Measurements from ENCODE around the gene CPT1B.
"Not testable (repeated sequence)": the region's sequence is repeated elsewhere in the genome, so short reads cannot be mapped to it uniquely, and the experiment has no call there.

The CPT1B gene

DNA sequence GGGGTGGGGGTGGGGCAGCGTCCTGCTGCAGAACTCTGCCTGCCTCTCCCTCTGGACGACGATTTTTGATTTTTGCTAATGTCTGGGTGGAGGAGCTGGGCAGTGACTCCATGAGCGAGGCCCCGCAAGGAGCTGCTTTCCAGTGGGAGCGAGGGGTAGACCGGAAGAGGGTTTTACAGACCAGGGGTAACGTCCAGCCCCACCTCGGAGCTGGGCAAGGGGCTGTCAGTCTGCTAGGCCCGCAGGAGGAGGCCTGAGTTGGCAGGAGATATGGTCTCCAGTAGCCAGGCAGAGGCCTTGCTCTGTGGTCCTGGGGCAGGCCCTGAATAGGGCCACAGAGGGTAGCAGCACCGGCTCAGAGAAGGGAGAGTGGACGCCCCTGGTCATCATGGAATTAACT, 31.4 kb upstream of the CPT1B start:
- no peak for DNase-seq (ENCODE audit: low spot score)

GRCh38 chr22:50608996-50609395, 30.8 kb upstream of the CPT1B start:
- DNase-seq (ENCODE audit: low spot score): no peak

GRCh38 chr22:50608058-50608840, 30.0 kb upstream of the CPT1B start:
- not testable (repeated sequence) for DNase-seq (ENCODE audit: low spot score)

DNA sequence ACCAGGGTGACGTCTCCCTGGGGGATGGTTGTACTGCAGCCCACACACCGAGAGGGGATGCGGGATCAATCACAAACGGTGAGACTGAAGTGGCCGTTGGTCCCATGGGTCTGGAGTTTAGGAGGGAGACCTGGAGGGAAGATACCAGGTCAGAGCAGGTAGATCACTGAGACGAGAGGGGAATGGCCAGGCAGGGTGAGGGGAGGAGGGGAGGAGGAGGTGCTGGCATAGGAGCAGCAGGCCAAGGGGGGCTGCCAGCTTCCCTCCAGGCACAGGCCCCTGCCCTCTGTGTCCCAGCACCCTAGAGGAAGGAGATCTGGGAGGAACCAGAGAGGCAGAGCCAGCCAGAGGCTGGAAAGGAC, 29.4 kb upstream of the CPT1B start:
- no peak for DNase-seq (ENCODE audit: low spot score)

GRCh38 chr22:50606946-50607658, 28.9 kb upstream of the CPT1B start:
- no peak for DNase-seq (ENCODE audit: low spot score)

GRCh38 chr22:50606165-50606945, 28.1 kb upstream of the CPT1B start:
- DNase-seq (ENCODE audit: low spot score): no peak

DNA sequence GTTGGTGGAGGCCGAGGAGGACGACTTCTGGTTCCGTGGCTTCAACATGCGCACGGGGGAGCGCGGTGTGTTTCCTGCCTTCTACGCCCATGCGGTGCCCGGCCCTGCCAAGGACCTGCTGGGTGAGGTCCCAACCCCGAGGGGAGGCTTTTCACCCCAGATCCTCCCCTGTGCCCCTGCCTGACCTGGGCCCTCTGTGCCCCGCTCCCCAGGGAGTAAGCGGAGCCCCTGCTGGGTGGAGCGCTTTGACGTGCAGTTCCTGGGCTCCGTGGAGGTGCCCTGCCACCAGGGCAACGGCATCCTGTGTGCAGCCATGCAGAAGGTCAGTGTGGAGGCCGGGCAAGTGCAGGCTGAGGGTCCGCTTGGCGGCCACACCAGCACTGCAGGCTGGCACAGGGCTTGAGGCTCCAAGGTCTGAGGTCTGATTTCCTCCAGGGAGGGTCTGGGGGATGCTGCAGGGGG, 27.4 kb upstream of the CPT1B start:
- no peak for DNase-seq (ENCODE audit: low spot score)

- DNase-seq (ENCODE audit: low spot score): no peak
These were observed 26.9 kb upstream of the CPT1B start for GRCh38 chr22:50605002-50605612.

- DNase-seq (ENCODE audit: low spot score): no peak
These were observed 26.2 kb upstream of the CPT1B start for GRCh38 chr22:50604256-50605001.

DNA sequence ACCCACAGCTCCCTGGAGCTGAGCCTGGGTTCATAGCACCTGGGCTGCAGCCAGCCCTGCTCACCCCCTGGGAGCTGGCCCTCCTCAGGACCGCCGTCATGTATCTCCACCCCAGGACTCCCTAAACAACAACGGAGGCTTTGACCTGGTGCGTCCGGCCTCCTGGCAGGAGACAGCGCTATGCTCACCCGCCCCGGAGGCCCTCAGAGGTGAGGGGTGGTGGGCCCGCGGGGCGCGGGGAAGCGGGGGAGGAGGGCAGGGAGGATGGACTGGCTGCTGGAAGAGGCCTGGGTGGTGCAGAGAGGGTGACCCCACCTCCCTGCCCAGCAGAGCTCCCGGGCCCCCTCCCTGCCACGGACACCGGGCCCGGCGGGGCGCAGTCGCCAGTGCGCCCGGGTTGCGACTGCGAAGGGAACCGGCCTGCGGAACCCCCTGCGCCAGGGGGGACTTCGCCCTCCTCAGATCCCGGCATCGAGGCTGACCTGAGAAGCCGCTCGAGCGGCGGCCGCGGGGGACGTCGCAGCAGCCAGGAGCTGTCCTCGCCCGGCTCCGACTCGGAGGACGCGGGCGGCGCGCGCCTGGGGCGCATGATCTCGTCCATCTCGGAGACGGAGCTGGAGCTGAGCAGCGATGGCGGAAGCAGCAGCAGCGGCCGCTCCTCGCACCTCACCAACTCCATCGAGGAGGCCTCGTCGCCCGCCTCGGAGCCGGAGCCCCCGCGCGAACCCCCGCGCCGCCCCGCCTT, 25.5 kb upstream of the CPT1B start:
- no peak for DNase-seq (ENCODE audit: low spot score)

DNA sequence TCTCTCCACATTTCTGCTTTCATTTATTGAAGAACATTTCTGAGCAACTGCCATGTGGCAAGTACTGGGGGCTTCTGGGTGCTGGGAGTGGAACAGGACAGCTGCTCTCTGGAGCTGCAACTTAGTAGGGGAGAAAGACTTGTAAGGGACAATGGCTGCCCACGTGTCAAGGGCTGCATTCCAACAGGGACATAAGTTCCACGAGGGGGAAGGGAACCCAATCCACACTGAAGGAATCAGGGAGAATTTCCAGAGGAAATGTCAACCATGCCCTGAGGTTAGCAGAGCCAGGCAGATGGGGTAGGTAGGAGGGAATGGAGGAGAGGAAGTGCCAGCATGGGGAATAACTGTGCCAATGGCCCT, 24.1 kb upstream of the CPT1B start:
- DNase-seq (ENCODE audit: low spot score): no peak

- no peak for DNase-seq (ENCODE audit: low spot score)
These were observed 23.6 kb upstream of the CPT1B start for GRCh38 chr22:50601669-50602337.

- no peak for DNase-seq (ENCODE audit: low spot score)
These were observed 22.9 kb upstream of the CPT1B start for GRCh38 chr22:50600967-50601668.

DNA sequence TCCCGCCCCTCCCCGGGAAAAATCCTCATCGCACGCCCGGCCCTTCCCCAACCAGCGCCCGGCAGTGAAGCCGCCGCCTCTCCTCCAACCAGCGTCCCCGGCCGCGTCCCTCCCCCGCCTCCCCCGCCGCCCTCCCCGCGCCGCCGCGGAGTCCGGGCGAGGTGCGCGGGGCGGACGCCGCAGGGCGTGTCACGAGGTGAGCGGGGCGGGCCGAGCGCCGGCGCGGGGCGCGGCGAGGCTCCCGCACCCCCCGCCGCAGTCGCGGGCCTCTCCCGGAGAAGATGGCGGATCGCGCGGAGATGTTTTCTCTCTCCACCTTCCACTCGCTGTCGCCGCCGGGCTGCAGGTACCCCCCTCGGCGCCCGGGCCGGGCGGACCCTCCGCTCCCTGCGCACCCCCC, 22.3 kb upstream of the CPT1B start, which contains the start of gene MAPK8IP2:
TSS of gene MAPK8IP2 (plus strand) at position 256 of the 400 bp plus-strand sequence. CDS start at position 282, 26 bp downstream.
- DNase-seq (ENCODE audit: low spot score): no peak

- no peak for DNase-seq (ENCODE audit: low spot score)
These were observed 21.7 kb upstream of the CPT1B start for GRCh38 chr22:50599816-50600455.

DNA sequence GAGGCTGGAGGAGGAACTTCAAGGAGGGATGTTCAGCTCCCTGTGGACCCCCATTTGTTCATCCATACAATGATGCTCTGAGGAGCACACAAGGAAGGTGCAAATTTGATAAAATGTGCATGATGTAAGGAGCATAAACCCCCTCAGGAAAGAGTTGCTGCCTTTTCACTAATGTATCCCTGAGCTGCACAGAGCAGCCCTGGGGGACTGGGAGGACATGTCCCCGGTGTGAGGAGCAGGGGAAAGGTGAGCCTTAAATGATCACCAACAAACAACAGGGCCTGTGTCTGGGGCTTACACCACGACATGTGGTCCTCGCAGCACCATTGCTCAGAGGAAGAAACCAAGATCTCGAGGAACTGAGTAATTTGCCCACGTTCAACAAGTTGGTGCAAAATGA, 18.9 kb upstream of the CPT1B start:
- no peak for DNase-seq (ENCODE audit: low spot score)

- no peak for DNase-seq (ENCODE audit: low spot score)
These were observed 17.0 kb upstream of the CPT1B start for GRCh38 chr22:50595189-50595588.

- no peak for DNase-seq (ENCODE audit: low spot score)
These were observed 9.2 kb upstream of the CPT1B start for GRCh38 chr22:50587407-50587806.

GRCh38 chr22:50586416-50586815, 8.2 kb upstream of the CPT1B start:
- DNase-seq (ENCODE audit: low spot score): no peak
